HepG2 (cell line): ENCODE measurements around the gene NAA30. TPM values are rescaled to one million over a fixed set of nuclear protein-coding genes. Genes with fewer than 3 reads are reported as not detected.

Experiments used
- ATAC-seq: fragments of 200-7000 bp; cut with Tn5 transposase; 3 replicates; pipeline ENCODE4 v1.9.1; 2020; ENCODE audit warnings: mild to moderate bottlenecking, moderate library complexity
- BruUV-seq: library from RNA; stranded (reverse); fragments of 400-500 nt; replicated peaks from 2 replicates; lab custom pipeline; 2021; lab: Mats Ljungman, UMichigan
- CTCF ChIA-PET: fragments of 300-600 bp; formaldehyde crosslinking; extraction: SDS; loops from one replicate; lab custom pipeline; 2021; ENCODE audit warnings: low total read pairs, inconsistent platforms, low intra/inter-chr PET ratio; lab: Yijun Ruan, JAX
- POLR2A ChIA-PET: fragments of 350-600 bp; sonication (Branson Sonifier 250); formaldehyde crosslinking; loops from one replicate; lab custom pipeline; 2020; ENCODE audit warnings: antibody characterized with exemption, inconsistent platforms; lab: Yijun Ruan, JAX
- DNase-seq: peaks from one replicate; pipeline ENCODE4 v3.0.0-alpha.2; 2015; ENCODE audit warnings: low spot score
- FAIRE-seq: peaks from 3 replicates; lab custom pipeline; 2011; peaks lifted over from hg19 to GRCh38; lab: Jason Lieb, UNC
- H2AFZ ChIP-seq: one replicate; pipeline ENCODE4 v1.6.1; 2011; ENCODE audit warnings: low read length, inconsistent platforms
- H3K27ac ChIP-seq: fragments of 300-600 bp; 3 replicates; pipeline ENCODE4 v1.8.0; 2011; ENCODE audit warnings: mixed run types, mild to moderate bottlenecking, mixed read lengths, low read length, inconsistent platforms; ENCODE audit not compliant: insufficient read depth; ENCODE audit errors: extremely low read length
- H3K27me3 ChIP-seq, 2 experiments: fragments of 200-600 bp in 1 of 2; 2 replicates in 1 of 2; 3 replicates in 1 of 2; pipeline versions ENCODE4 v1.6.0 to v1.8.0; 2011; ENCODE audit warnings: low read length in 2 of 2, mild to moderate bottlenecking in 2 of 2, moderate library complexity in 2 of 2, inconsistent platforms in 1 of 2; ENCODE audit not compliant: insufficient read depth in 2 of 2, control insufficient read depth in 1 of 2
- H3K36me3 ChIP-seq, 2 experiments: fragments of 200-600 bp in 1 of 2; replicated peaks in 1 of 2; 2 replicates in 1 of 2; 3 replicates in 1 of 2; pipeline versions ENCODE4 v1.5.1 to v1.8.0; 2011; ENCODE audit warnings: low read length in 2 of 2, inconsistent platforms in 1 of 2; ENCODE audit not compliant: insufficient read depth in 2 of 2, control insufficient read depth in 1 of 2
- H3K4me1 ChIP-seq: 2 replicates; pipeline ENCODE4 v1.5.1; 2012; ENCODE audit warnings: low read length, inconsistent platforms; ENCODE audit not compliant: insufficient read depth
- H3K4me2 ChIP-seq: 2 replicates; pipeline ENCODE4 v1.6.0; 2011; ENCODE audit warnings: low read depth, low read length, inconsistent platforms
- H3K4me3 ChIP-seq, 3 experiments: fragments of 200-600 bp in 1 of 3; sonication (generic), shearing (Covaris generic) in 1 of 3; replicated peaks in 1 of 3; 2 replicates each; pipeline ENCODE4 v1.5.1; 2011 to 2016; ENCODE audit warnings: low read length in 3 of 3, inconsistent platforms in 2 of 3, low read depth in 2 of 3, mild to moderate bottlenecking in 2 of 3, control low read depth in 1 of 3, mixed read lengths in 1 of 3; ENCODE audit not compliant: insufficient read depth in 1 of 3
- H3K79me2 ChIP-seq: one replicate; pipeline ENCODE4 v1.6.1; 2011; ENCODE audit warnings: low read length, inconsistent platforms; ENCODE audit not compliant: insufficient read depth
- H3K9ac ChIP-seq: 2 replicates; pipeline ENCODE4 v1.6.0; 2011; ENCODE audit warnings: mild to moderate bottlenecking, low read depth, low read length, inconsistent platforms; ENCODE audit not compliant: insufficient read depth
- H3K9me3 ChIP-seq: 2 replicates; pipeline ENCODE4 v1.5.1; 2012; ENCODE audit warnings: mild to moderate bottlenecking, low read length
- H4K20me1 ChIP-seq: 2 replicates; pipeline ENCODE4 v1.6.0; 2011; ENCODE audit warnings: inconsistent platforms, mild to moderate bottlenecking, low read length, moderate library complexity; ENCODE audit not compliant: insufficient read depth
- AHR ChIP-seq: IDR thresholded peaks from 2 replicates; pipeline ENCODE4 v1.6.1; 2018; ENCODE audit warnings: missing genetic modification reagents, missing compliant biosample characterization
- ATF7-NPFF ChIP-seq: sonication (generic); formaldehyde crosslinking; IDR thresholded peaks from 2 replicates; pipeline ENCODE4 v1.8.1; 2023; ENCODE audit warnings: mild to moderate bottlenecking, low read depth, missing genetic modification reagents, moderate library complexity
- CBX5 ChIP-seq: sonication (generic); formaldehyde crosslinking; IDR thresholded peaks from 2 replicates; pipeline ENCODE4 v1.4.0; 2020; ENCODE audit warnings: missing genetic modification reagents, borderline replicate concordance
- CSRNP1 ChIP-seq: sonication (generic); formaldehyde crosslinking; IDR thresholded peaks from 2 replicates; pipeline ENCODE4 v1.8.1; 2023; ENCODE audit warnings: mild to moderate bottlenecking, missing genetic modification reagents
- DZIP1 ChIP-seq: sonication (generic); formaldehyde crosslinking; IDR thresholded peaks from 2 replicates; pipeline ENCODE4 v1.5.0; 2020; ENCODE audit warnings: mild to moderate bottlenecking, missing genetic modification reagents
- FOXK1 ChIP-seq: sonication (generic); formaldehyde crosslinking; IDR thresholded peaks from 2 replicates; pipeline ENCODE4 v1.4.0; 2020; ENCODE audit warnings: low read depth, missing genetic modification reagents, borderline replicate concordance
- KAT8 ChIP-seq: IDR thresholded peaks from 2 replicates; pipeline ENCODE4 v1.6.1; 2016; ENCODE audit warnings: missing genetic modification reagents, missing compliant biosample characterization
- MED8 ChIP-seq: sonication (generic); formaldehyde crosslinking; IDR thresholded peaks from 2 replicates; pipeline ENCODE4 v1.8.1; 2023; ENCODE audit warnings: mild to moderate bottlenecking, missing genetic modification reagents; ENCODE audit not compliant: insufficient replicate concordance
- NR2C2 ChIP-seq: sonication (generic); formaldehyde crosslinking; IDR thresholded peaks from 2 replicates; pipeline ENCODE4 v1.4.0; 2020; ENCODE audit warnings: missing genetic modification reagents, mild to moderate bottlenecking, moderate library complexity, borderline replicate concordance
- NRL ChIP-seq: sonication (generic); formaldehyde crosslinking; IDR thresholded peaks from 2 replicates; pipeline ENCODE4 v1.5.0; 2020; ENCODE audit warnings: missing genetic modification reagents, mild to moderate bottlenecking, moderate library complexity, borderline replicate concordance
- PHF20 ChIP-seq: sonication (generic); formaldehyde crosslinking; IDR thresholded peaks from 2 replicates; pipeline ENCODE4 v1.5.0; 2020; ENCODE audit warnings: mild to moderate bottlenecking, missing genetic modification reagents
- TBP ChIP-seq: sonication (generic); formaldehyde crosslinking; IDR thresholded peaks from 2 replicates; pipeline ENCODE4 v1.5.0; 2020; ENCODE audit warnings: missing genetic modification reagents
- TGIF2 ChIP-seq: IDR thresholded peaks from 2 replicates; pipeline ENCODE4 v1.6.1; 2016; ENCODE audit warnings: control low read depth, missing compliant biosample characterization
- ZNF124 ChIP-seq: sonication (generic); formaldehyde crosslinking; IDR thresholded peaks from 2 replicates; pipeline ENCODE4 v1.4.0; 2020; ENCODE audit warnings: missing genetic modification reagents
- ZNF672 ChIP-seq: sonication (generic); formaldehyde crosslinking; IDR thresholded peaks from 2 replicates; pipeline ENCODE4 v1.8.1; 2022; ENCODE audit warnings: missing genetic modification reagents
- ZNF713 ChIP-seq: sonication (generic); formaldehyde crosslinking; IDR thresholded peaks from 2 replicates; pipeline ENCODE4 v1.4.0; 2020; ENCODE audit warnings: mild to moderate bottlenecking, missing genetic modification reagents
- WGBS: methylation state at CpG from one replicate; pipeline ENCODE4 v1.1.6; 2017; ENCODE audit warnings: low lambda C conversion rate; 5-methylcytosine and 5-hydroxymethylcytosine counted together
- in situ Hi-C: cut with HindIII; loops from 2 replicates; pipeline ENCODE4 v1.10.0; 2017; ENCODE audit warnings: low pct_unique_long_range_greater_than_20kb; ENCODE audit not compliant: extremely low pct_ligation_motif_present
- intact Hi-C: fragments of 100-400 bp; cut with micrococcal nuclease; formaldehyde crosslinking; loops from one replicate; pipeline ENCODE4 v1.10.0; 2022; ENCODE audit not compliant: unreplicated experiment
- polyA plus RNA-seq, 8 experiments: library from polyadenylated mRNA; depleted of rRNA in 3 of 8; stranded (reverse) in 7 of 8; unstranded in 1 of 8; fragments of >200 nt; fragmentation: Illumina TruSeq in 4 of 8; extraction: Trizol in 4 of 8; gene quantifications; 2 replicates each; pipeline versions ENCODE4 v1.2.1 to v1.2.3, GENCODE V29; 2011 to 2016; ENCODE audit warnings: low read depth in 4 of 8, missing spikeins in 1 of 8, mixed read lengths in 1 of 8; ENCODE audit not compliant: insufficient read depth in 1 of 8
- total RNA-seq, 5 experiments: library from RNA; depleted of rRNA; stranded (reverse); fragments of >200 nt; fragmentation: Illumina TruSeq; extraction: Trizol; gene quantifications; 2 replicates each; pipeline ENCODE4 v1.2.3, GENCODE V29; 2016; ENCODE audit warnings: low read depth in 1 of 5

Gene NAA30
- total and polyA plus RNA-seq, 2 of the 13 experiments (the other 11 are each of a cell fraction or from before 2014, with no cell fraction given): 10.8 to 18.4 TPM

DNA sequence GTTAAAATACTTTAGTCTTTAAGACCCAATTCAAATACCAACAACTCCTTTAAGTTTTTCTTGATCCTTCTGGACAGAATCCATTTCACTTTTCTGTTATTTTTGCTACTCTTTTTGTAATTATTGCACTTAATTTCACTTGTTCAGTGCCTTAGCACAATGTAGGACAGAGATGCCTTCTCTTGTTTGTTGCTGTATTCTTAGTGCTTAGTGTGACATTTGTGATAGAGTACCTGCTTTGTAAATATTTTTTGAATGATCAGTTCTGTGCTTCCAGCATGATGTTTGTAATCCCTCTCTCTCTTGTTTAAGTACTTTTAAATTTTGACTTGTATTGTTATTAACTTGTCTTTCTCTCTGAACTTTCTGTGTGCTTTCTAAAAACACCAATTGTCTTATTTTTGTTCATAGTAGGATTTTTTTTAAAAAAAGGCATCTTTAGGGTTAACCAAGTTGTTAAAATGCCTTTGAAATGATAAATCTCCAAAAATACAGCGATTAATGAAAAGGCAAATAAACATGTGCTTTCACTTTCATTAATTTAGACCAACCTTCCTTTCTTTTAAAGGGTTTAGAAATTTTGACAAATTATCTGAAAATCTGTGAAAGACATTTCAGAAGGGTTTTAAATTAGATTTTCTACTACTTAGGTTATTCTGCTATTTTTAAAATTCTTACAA is 11.9 kb downstream of the NAA30 start:
- TF ChIP-seq PHF20 (CRISPR knock-in tag) (no peak), KAT8 (CRISPR knock-in tag) (no peak), AHR (CRISPR knock-in tag) (no peak), ZNF672 (CRISPR knock-in tag) (no peak), TBP (CRISPR knock-in tag) (no peak), ZNF713 (CRISPR knock-in tag) (no peak), TGIF2 (no peak)
- no peak for ATAC-seq
- ChIA-PET CTCF (no interaction called here), POLR2A (no interaction called here)
- Histone ChIP-seq H3K4me1 (peaks cover 7% of the 10 kb centered on the region; the same call in 1 of the 2 replicates), H3K79me2 (no peaks in the 10 kb centered on the region), H3K9ac (no peak overlapping the region), H3K27ac (no peak overlapping the region), H3K36me3 (peaks cover 3 to 8% of the 10 kb centered on the region in 2 experiments; a peak in 4 of 5 replicates), H2AFZ (no peak overlapping the region), H3K4me3 (no peak overlapping the region), H3K27me3 (no peaks in the 10 kb centered on the region), H4K20me1 (no peaks in the 10 kb centered on the region), H3K4me2 (no peak overlapping the region), H3K9me3 (no peaks in the 10 kb centered on the region)
- FAIRE-seq: no peak
- 100% methylated on average over 1 of the region's 1 CpG for WGBS
- no TSS peak for BruUV-seq
- in situ Hi-C loops: no loop called here
- intact Hi-C loops: no loop called here
- no peak for DNase-seq

DNA sequence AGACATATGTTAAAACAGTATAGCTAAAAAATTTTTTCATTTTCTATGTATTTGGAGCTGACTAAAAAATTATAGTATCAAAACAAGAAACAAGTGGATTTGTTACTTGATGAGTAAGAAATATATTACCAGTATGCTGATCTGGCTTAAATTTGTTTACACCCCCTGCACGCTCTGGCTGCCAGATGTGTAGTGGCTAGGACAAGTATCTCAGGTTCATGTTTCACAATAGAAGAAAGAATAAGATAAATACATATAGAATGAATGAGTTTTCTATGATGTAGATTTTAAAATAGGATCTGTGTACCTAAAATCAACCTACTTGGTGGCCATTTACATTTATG is 13.1 kb downstream of the NAA30 start:
- Histone ChIP-seq H3K9ac (no peak overlapping the region), H4K20me1 (no peaks in the 10 kb centered on the region), H3K79me2 (no peaks in the 10 kb centered on the region), H2AFZ (no peak overlapping the region), H3K4me3 (no peak overlapping the region), H3K9me3 (no peaks in the 10 kb centered on the region), H3K27ac (no peak overlapping the region), H3K4me1 (peaks cover 7% of the 10 kb centered on the region; the same call in 1 of the 2 replicates), H3K27me3 (no peaks in the 10 kb centered on the region), H3K4me2 (no peak overlapping the region), H3K36me3 (peaks cover 1 to 8% of the 10 kb centered on the region in 2 experiments; a peak in 3 of 5 replicates)
- in situ Hi-C loops (no loop called here), intact Hi-C loops (no loop called here)
- ChIA-PET CTCF (no interaction called here), POLR2A (no interaction called here)
- DNase-seq (no peak), ATAC-seq (no peak), FAIRE-seq (no peak)
- 100% methylated on average over 1 of the region's 1 CpG for WGBS
- BruUV-seq: no TSS peak
- TF ChIP-seq NR2C2 (CRISPR knock-in tag): no peak
- no peak for TF ChIP-seq MED8 (CRISPR knock-in tag)
- TF ChIP-seq CBX5 (CRISPR knock-in tag): no peak
- no peak for TF ChIP-seq DZIP1 (CRISPR knock-in tag)
- no peak for TF ChIP-seq NRL (CRISPR knock-in tag)
- no peak for TF ChIP-seq CSRNP1 (CRISPR knock-in tag)
- TF ChIP-seq ZNF124: no peak
- TF ChIP-seq ATF7-NPFF (CRISPR knock-in tag): no peak
- no peak for TF ChIP-seq FOXK1 (CRISPR knock-in tag)
